ENCODE data around the gene ANO5.

The ANO5 gene, protein sequence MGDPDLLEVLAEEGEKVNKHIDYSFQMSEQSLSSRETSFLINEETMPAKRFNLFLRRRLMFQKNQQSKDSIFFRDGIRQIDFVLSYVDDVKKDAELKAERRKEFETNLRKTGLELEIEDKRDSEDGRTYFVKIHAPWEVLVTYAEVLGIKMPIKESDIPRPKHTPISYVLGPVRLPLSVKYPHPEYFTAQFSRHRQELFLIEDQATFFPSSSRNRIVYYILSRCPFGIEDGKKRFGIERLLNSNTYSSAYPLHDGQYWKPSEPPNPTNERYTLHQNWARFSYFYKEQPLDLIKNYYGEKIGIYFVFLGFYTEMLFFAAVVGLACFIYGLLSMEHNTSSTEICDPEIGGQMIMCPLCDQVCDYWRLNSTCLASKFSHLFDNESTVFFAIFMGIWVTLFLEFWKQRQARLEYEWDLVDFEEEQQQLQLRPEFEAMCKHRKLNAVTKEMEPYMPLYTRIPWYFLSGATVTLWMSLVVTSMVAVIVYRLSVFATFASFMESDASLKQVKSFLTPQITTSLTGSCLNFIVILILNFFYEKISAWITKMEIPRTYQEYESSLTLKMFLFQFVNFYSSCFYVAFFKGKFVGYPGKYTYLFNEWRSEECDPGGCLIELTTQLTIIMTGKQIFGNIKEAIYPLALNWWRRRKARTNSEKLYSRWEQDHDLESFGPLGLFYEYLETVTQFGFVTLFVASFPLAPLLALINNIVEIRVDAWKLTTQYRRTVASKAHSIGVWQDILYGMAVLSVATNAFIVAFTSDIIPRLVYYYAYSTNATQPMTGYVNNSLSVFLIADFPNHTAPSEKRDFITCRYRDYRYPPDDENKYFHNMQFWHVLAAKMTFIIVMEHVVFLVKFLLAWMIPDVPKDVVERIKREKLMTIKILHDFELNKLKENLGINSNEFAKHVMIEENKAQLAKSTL

DNA sequence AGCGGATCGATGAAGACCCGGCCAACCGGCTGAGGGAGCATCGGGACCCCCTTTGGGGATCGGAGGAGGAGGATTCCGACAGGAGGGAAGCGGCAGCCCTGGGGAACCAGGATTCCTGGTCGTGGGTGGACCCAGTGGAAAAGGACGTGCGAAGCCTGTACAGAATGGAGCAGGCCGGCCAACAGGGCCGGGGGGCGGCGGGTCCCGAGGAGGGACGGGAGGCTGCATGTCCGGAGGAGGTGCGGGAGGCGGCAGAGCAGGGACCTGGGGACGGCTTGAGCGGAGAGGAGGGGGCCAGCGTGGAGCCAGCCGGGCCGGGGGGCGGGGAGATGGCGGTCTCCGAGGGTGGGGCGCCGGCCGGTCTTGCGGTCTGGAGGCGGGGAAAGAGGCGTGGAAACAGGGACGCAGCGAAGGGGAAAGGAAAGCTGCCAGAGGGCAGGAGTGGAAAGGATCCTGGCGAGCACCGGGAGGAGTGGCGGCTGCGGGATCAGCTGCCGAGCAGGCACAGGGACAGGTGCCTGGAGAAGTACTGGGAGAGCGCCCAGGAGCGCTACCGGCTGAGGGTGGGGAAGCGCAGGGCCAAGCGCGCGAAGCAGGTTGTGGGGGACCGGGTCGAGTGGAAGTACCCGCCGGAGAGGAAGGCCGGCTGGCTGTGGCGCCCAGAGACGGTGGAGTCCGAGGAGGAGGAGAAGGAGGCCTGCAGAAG lies at the start of gene ANO5:
Gene ANO5 (plus strand): TSS at position 444 of the 706 bp plus-strand sequence. CDS start 408 bp downstream, outside the sequence.
- peak; percentile 26 for DNase-seq

GRCh38 chr11:22151649-22152197 lies 41.2 kb upstream of the ANO5 start:
- DNase-seq: no peak

GRCh38 chr11:22157531-22157930 lies 35.4 kb upstream of the ANO5 start:
- DNase-seq: no peak

- DNase-seq: no peak
Observed at GRCh38 chr11:22161489-22161888, 31.4 kb upstream of the ANO5 start.

DNA sequence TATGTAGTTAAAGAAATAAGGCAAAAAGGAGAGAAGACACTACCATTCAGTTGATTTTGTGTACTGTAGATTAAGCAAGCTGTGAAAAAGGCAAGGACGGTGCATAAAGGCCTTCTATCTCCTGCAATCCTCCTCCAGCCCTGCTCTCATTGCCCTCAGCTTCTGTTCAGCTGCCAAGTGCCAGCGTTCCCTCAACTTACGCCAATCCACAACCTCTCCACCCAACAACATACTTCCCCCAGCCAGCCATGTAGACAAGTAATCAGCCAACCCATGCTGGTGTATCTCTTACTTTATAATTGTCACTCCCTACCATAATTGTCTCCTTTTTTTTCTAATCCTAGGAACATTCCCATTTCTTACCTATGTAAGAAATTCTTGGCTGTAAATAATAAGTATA lies 30.1 kb upstream of the ANO5 start:
- DNase-seq: no peak

- DNase-seq: no peak
Observed at GRCh38 chr11:22163394-22163797, 29.5 kb upstream of the ANO5 start.

DNA sequence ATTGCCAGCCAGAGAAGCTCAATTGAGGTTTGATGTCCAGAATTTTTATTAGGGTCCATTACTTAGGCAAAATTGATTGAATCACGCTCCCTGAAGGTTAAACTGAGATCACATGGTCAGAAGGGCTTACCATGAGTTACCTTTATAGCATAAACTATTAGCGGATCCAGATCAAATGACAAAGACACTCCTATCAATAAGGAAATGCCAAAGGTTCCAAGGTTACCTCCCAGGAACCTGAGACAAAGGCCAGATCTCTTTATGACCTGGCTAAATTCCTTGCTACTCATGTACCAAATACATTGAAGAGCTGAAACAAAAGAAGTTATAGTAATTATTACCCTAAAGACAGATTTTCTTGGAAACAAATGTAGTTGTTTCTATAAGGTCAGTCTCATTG lies 27.8 kb upstream of the ANO5 start:
- no peak for DNase-seq

GRCh38 chr11:22165759-22166513 lies 26.9 kb upstream of the ANO5 start:
- DNase-seq: no peak

GRCh38 chr11:22169833-22170232 lies 23.1 kb upstream of the ANO5 start:
- peak; percentile 21 for DNase-seq

GRCh38 chr11:22173532-22173931 lies 19.4 kb upstream of the ANO5 start:
- no peak for DNase-seq

DNA sequence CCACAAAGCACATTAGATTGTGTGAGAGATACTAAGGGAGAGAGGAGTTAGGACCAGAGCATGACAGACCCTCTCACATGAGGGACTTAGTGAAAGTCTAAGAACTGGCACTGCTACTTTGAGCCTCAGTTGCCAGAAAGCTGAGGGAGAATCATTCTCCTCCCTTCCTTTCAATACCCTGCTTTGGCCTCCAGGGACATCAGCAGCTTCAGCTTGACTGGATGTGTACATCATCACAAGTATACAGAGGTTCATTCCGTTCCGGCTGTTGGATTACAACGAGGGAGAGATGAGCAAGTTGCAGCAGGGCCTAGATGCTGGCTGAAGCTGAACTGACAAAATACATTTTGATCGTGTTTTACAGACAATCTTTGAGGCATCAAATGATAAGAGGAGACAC lies 15.7 kb upstream of the ANO5 start:
- no peak for DNase-seq

DNA sequence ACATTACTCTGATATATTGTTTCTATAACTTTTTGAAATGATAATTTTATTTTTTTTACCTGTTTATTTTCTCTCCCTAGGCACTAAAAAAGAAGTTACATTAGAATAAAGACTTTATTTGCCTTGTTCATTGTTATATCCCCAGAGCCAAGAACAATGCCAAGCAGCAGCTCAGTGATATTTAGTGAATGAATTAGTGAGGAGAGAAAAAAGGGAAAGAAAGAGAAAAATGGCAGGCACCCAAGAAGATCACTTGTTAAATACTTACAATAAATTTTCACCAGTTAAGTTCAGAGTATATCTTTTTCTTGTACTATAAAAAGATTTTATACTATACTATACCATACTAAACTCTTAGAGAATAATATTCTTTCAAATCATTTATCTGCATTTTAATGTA lies 13.3 kb upstream of the ANO5 start:
- DNase-seq: no peak

GRCh38 chr11:22180131-22180530 lies 12.8 kb upstream of the ANO5 start:
- DNase-seq: no peak

GRCh38 chr11:22189660-22190059 lies 3.2 kb upstream of the ANO5 start:
- DNase-seq: no peak

DNA sequence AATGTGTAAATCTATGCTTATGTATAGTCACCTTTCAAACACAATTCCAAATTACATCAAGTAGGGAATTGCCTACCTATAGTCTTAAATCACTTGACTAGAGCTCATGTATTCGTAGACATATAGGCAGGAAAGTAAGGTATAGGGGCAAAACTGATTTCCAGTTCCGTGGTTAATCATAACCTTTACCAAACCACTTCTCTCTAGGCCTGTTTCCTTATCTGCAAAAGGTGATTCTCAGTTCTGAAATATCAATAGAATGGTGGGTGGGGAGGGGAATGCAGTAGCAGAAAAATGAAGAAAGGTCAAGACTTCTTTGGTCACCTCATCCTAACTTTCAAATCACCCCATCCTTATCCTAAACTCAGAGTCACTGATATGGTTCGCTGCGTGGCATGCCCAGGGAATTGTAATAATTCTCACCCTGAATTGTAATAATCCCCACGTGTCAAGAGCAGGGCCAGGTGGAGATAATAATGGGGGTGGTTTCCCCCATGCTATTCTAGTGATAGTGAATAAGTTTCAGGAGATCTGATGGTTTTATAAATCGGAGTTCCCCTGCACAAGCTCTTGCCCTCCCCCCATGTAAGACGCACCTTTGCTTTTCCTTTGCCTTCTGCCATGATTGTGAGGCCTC lies 1.9 kb upstream of the ANO5 start:
- no peak for DNase-seq

- no peak for DNase-seq
Observed at GRCh38 chr11:22192289-22192641, 620 bp upstream of the ANO5 start.

DNA sequence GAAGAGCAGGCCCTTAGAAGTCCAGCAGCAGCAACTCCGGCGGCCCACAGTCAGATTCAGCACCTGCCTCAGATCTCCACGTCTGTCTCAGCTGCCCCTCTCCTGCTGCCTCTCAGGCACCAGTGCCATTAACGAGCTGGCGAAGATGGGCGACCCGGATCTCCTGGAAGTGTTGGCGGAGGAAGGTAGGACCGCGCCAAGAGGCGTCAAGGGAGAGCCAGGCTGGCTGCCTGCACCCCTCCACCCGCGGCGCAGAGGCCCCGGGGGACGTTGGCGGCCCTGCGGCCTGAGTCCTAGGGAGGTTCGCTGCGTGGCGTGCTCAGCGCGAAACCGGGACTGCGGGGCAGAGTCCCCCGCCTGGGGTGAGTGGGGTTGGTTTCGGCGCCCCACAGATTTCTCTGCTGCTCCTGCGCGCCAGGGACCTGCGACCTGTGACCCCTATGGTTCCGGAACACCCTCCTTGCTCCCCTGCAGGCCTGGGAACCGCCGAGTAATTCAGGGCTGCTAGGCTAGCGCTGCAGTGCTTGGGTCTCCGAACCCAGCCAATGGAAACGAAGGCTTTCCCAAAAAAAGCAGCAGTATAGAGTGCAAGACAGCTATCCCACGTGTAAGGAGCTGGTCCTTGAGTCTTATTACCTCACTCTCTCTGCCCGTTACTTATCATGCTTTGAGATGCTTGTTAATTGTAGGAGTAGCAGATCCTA lies 615 bp downstream of the ANO5 start:
- DNase-seq: no peak

DNA sequence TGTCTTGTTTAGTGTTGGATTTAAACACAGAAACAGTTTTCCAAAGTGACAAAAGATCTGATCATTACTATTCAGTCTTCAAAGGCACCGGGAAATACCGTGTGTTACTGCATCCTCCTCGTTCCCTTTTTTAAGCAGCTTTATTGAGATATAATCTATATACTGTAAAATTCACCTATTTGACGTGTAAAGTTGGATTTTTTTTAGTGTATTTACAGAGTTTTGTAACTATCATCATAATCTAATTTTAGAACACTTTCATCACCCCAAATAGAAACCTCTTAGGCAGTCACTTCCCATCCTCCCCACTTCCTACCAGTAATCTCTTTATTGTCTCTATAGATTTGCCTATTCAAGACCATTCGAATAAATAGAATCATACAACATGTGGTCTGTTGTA lies 1.4 kb downstream of the ANO5 start:
- no peak for DNase-seq

DNA sequence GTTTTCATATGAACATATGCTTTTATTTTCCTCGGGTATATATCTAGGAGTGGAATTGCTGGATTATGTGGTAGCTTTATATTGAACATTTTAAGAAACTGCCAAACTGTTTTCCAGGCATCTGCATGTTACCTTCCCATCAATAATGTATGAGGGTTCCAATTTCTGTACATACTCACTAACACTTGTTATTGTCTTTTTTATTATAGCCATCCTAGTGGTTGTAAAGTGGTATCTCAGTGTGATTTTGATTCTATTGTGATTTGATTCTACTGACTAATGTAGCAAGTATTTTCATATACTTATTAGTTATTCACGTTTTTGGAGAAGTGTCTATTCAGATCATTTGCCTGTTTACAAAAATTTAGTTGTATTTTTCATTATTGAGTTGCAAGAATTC lies 2.0 kb downstream of the ANO5 start:
- no peak for DNase-seq

- DNase-seq: no peak
Observed at GRCh38 chr11:22197139-22198005, 4.5 kb downstream of the ANO5 start.

Data from NCI-H748 treated with DMSO at 0.1 percent for 48 hours (cell line).